Medulla oblongata (tissue), 1 donor: ENCODE results near the gene NACC2.

Source experiments
- DNase-seq: peaks from one replicate; pipeline ENCODE4 v3.0.0-alpha.2; 2015; ENCODE audit errors: extremely low spot score

The NACC2 gene

GRCh38 chr9:136023410-136024225 is 71.5 kb downstream of the NACC2 start:
- DNase-seq: no peak

DNA sequence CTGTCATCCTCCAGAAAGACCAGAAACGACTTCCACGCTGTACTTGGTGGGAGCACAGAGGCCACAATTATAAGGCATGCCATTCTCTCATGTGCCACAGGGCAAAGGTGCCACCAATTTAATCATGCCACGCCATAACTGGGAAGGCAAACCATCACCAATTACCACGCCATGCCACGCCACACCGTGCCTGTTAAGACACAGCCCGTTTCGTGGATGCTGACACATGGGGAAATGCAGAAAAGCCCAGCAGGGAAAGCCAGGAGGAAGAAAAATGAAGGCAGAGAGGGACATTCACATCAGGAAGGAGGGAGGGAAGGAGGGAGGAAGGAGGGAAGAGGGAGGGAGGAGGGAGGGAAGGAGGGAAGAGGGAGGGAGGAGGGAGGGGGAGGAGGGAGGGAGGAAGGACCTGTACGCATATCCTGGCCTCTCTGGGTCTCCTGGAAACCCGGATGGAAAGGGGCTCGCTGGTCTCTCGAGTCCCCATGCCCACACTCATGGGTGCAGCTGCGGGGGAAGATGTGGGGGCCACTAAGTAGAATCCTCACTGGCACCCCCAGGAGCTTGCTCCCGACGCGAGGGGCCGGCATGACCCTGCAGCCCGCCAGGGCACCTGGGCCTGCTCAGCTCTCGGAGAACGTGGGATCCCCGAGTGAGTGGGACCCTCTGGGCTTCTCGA is 72.2 kb downstream of the NACC2 start:
- DNase-seq: no peak

DNA sequence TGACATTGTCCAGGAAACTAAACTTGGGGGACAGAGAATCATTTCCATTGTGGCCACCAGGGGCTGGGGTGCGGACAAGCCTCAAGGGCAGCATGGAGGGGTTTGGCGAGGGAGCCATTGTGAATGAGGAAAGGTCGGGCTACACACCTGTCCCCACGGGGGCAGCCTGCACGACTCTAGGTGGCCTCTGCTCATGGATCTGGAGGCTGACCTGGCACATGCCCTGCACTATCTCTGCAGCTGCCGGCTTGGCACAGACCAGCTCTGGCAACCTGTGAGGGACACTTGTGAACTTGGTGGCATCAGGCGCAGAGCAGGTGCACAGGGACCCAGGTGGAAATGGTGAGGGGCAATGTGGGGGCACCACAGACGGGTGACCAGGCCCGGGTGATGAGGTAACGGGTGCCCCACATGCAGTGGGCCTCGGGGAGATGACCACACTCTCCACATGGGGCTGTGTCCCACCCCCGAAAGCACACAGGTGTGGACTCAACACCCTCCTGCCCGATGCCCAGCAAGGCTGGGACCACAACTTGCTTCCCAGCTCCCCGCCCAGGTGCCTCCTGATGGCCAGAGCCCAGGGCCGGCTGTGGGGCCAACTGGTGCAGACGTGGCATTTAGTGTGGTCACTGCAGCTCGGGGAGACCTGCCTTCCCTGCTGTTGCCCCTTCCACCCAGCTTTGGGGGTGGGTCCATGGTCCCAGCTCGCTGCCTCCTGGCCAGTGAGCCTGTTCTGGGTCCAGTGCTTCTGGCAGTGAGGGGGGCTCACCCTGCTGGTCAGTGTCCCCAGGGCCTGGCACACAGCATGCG is 73.0 kb downstream of the NACC2 start:
- no peak for DNase-seq

GRCh38 chr9:136021171-136021871 is 73.8 kb downstream of the NACC2 start:
- no peak for DNase-seq

- DNase-seq: no peak
Measured at GRCh38 chr9:136020671-136021070, 74.4 kb downstream of the NACC2 start.

- DNase-seq: no peak
Measured at GRCh38 chr9:136020206-136020605, 74.9 kb downstream of the NACC2 start.

- DNase-seq: no peak
Measured at GRCh38 chr9:136019681-136020060, 75.4 kb downstream of the NACC2 start.

DNA sequence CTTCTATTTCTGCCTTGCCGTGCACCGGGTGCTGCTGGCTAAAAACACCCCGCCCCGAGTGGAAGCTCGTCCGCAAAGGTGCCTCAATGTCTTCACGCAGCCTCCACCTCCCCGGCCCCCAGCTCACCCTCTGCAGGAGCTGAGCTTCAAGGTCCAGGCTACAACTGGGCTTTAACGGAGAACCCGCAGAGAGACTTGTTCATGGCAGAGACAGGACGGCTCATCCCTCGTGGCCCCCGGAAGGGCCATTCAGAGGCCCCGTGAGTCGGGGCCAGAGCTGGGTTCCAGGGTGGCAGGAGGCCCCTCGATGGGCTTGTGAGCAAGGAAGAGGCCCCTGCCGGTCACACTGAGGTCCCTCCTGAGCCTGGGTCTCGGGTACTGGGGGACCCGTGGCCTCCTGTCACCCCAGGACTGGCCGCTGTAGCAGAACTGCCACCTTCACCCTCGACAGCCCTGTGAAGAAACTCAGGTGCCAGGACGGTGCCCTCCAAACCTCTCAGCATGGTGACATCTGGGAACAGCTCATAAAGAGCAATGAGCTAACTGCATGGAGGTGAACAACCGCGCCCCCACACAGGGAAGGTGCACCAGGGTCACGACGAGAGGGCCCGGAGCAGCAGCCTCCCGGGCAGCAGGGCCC is 75.9 kb downstream of the NACC2 start:
- DNase-seq: no peak

- no peak for DNase-seq
Measured at GRCh38 chr9:136018257-136019031, 76.6 kb downstream of the NACC2 start.

DNA sequence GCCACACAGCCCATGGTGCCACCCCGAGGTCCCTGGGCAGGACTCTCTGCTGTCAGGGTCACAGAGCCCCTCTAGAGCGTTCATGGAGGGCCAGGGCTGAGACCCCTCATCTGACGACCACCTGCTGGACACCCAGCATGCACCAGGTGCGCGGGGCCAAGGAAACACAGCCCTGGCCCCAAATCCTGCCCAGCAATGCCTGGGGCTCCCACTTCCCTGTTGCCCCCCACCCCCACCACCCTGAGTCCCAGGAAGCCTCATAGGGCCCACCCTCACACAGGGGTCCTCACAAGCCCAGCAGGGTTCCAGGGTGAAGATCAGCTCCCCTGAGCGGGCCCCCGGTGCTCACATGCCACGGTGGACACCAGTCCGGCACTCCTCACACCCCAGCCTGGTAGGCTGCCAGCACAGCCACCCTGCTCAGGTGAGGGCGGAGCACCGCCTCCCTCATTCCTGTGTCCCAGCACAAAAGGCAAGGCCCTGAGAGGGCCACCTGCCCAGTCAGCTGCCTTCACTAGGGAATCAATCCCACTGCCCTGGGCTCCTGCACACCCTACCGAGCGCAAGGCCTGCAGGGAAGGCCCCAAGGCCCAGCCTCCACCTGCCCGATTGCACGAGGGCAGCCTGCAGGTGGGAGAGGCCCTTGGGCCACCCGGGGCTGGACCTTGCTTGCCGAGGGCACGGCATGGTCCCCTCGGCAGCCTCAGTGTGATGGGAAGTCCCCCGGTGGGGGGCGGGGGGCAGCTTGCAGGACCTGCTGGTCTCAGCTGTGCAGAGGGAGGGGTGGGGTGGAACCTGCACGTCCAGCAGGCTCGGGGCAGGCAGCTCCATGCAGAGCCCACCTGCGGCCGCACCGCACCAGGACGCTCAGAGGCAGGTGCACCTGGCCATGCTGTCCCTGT is 77.5 kb downstream of the NACC2 start:
- no peak for DNase-seq

DNA sequence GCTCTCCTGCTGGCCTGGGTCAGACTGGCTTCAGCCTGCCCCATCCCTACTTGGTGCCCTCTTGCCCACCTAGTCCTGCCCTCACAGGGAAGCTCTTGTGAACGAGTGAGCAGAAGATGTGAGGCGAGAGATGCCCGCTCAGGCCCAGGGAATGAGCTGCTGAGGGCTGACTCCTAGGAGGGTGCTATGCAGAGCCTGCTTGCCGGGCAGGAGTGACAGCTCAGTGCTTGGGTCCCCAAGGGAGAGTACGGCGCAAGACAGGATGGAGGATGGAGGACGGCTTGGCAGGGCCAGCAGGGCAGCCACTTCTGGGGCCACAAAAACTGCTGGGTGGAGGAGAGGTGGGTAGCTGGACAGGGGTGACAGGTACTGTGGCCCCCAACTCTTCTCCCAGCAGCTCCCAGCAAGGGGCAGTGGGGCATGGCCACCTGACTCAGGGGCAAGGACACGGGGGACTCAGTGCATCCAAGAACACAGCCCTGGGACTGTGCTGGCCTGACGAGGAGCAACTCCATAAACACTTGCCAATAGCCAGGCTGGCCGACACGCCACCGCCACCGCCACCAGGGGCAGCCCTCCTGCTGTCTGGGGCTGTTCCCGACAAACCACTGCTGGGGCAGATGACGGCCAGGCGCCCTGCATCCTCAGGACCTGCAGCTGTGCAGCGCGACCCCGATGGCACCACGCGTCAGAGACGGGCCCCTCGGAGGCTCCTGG is 78.4 kb downstream of the NACC2 start:
- DNase-seq: no peak

DNA sequence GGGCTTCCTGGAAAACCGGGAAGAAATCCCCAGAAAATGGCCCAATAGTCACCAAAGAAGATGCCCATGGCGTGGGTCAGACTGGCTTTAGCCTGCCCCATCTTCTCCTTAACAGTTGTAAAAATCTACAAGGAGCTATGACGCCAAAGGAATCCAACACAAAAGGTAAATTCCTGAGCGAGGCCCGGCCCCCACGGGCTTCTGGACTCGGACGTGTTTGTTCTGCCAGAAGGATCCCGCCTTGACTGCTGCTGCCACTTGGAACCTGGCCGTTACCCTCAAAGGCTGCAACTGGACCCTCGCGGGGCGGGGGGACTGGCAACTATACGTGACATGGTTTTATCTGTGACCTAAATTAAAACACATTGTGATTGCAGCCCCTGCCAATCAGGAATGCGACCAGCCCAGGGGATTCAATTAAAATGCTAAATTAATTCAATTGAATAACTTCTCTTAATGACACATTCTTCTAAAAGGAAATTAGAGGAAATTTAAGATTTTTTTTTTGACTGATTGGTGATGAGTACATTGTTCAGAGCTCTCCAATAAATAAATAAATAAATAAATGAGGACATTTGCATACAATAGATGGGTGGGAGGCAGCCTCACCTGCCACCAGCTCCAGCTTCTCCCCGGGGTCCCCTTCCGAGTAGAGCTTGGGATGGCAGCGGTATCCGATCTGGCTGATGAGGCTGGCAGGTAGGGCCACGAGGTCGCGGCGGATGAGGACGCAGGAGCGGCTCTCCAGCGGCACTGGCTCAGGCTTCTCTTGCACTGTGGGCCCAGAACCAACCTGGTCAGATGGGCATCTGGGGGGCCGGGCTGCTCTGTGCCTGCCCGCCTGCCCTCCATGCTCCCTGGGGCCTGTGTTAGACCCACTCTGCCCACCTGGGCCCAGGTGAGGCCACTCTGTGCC is 79.2 kb downstream of the NACC2 start:
- DNase-seq: no peak

DNA sequence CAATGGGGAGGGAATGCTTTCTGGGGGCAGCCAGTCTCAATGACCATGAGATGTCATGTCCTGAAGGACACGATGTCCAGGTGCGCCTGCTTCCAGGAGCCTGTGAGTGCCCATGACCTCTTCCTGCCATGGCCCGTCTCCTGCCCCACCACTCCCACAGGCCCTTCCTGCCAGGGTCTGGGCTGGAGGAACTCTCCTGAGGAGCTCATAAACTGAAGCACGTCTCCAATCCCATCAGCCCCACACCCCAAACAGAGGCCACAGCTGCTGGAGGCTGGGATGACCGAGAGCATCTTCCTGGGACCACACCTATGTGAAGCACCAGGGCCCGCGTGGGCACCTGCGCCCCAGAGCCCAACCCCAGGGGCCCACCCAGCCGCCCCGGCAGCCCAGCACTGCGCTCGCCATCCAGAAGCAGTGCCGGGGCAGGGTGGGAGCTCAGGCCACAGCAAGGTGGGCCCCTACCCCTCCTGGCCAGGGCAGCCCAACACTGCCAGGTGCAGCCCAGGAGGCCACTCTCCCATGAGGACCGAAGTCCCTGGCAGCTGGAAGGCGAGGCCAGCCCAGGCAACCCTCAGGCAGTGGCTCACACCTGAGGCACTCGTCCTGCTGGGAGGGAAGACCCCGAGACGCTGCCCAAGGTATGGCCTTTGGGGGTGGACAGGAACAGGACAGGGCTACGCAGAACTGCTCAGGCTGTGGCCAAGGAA is 80.0 kb downstream of the NACC2 start:
- no peak for DNase-seq

- no peak for DNase-seq
Measured at GRCh38 chr9:136014147-136014923, 80.8 kb downstream of the NACC2 start.

DNA sequence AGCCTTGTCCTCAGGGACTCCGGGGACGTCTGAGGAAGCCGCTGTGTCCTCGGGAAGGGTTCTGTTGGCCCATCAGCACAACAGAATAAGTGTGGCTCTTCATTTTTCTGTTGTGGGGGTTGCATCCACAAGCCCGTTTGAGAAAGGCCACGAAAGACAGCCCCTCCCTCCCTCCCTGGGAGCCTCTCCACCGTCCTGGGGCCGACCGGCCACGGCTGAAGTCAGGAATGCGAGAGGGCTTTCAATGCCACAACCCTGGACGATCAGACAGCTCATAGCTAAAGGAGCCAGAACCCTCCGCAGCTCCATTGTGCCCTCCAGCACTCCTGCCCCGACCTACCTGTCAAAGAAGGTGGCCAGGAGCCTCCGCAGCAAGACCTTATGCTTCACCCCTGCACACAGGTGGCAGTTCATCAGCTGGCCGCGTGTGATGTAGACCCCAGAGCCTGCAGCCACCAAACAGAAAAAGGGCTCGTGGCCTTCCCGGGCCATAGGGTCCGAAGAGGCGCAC is 81.5 kb downstream of the NACC2 start:
- DNase-seq: no peak

DNA sequence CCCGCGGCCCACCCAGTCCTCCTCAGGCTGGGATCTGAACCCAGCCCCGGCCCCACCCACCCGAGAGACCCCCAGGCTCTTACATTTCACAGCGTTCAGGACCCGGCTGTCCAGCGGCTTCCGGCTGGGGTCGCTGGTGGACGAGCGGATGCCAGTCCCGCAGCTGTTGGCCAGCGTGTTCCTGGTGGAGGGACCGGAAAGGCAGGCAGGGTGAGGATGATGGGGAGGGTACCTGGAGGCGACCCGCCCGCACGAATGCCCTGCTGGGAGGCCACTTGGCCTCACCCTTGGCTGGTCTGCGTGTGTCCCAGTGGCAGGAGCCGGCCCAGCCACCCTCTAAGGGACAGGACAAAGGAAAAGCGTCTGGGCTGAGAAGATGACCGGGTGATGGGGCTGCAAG is 82.0 kb downstream of the NACC2 start:
- DNase-seq: no peak
